Upper lobe of left lung (tissue), 4 donors: Measurements from ENCODE around the gene HID1.

Experiments used
- EP300 ChIP-seq, 4 donors: sonication (generic); formaldehyde crosslinking; IDR thresholded peaks; one replicate each; pipeline ENCODE4 v1.5.1; 2017; ENCODE audit warnings: antibody characterized with exemption in 4 of 4, control low read depth in 2 of 4
- POLR2A ChIP-seq, 4 donors: fragments of 450-650 bp; IDR thresholded peaks; one replicate each; pipeline ENCODE4 v1.5.1; 2016 to 2017; ENCODE audit warnings: antibody characterized with exemption in 4 of 4, mild to moderate bottlenecking in 2 of 4

- TF ChIP-seq EP300 (IDR thresholded peaks at IDR 0.05) (no peak), POLR2A (IDR thresholded peaks at IDR 0.05) (no peak)
Measured at GRCh38 chr17:74903034-74903433, 69.5 kb downstream of the HID1 start.
